K562 (cell line): Measurements from ENCODE around the gene ACER3. TPM values are rescaled to one million over a fixed set of nuclear protein-coding genes. Genes with fewer than 3 reads are reported as not detected.
A peak's percentile ranks its signal among the peaks of the same experiment; 100 is the strongest.

Source experiments
- ARNT ChIP-seq, 2 experiments: fragments of 450-650 bp; IDR thresholded peaks; 2 replicates each; pipeline ENCODE4 v1.6.1; 2016; ENCODE audit warnings: mild to moderate bottlenecking in 1 of 2
- CBFA2T3 ChIP-seq: fragments of 450-650 bp; IDR thresholded peaks from 2 replicates; pipeline ENCODE4 v1.6.1; 2017
- CXXC5 ChIP-seq: fragments of 250-450 bp; sonication (Bioruptor Pico); IDR thresholded peaks from 2 replicates; pipeline ENCODE4 v1.8.0; 2022; ENCODE audit warnings: inconsistent platforms, mild to moderate bottlenecking, moderate library complexity
- DDX20 ChIP-seq: fragments of 450-650 bp; IDR thresholded peaks from 2 replicates; pipeline ENCODE4 v1.6.1; 2016; ENCODE audit warnings: missing genetic modification characterization, low read depth, mild to moderate bottlenecking, missing compliant biosample characterization, moderate library complexity
- GABPB1 ChIP-seq: sonication (generic); formaldehyde crosslinking; IDR thresholded peaks from 2 replicates; pipeline ENCODE4 v1.8.0; 2022; ENCODE audit warnings: mild to moderate bottlenecking, missing genetic modification reagents
- KDM1A ChIP-seq, 2 experiments: fragments of 450-650 bp; IDR thresholded peaks; 2 replicates each; pipeline ENCODE4 v1.6.1; 2016; ENCODE audit warnings: mild to moderate bottlenecking in 2 of 2
- MXI1 ChIP-seq: IDR thresholded peaks from 2 replicates; pipeline ENCODE4 v1.6.1; 2011; ENCODE audit warnings: low read depth, mild to moderate bottlenecking, improper control_type of control experiment, low read length
- NFIX ChIP-seq: fragments of 250-450 bp; sonication (Bioruptor Pico); IDR thresholded peaks from 2 replicates; pipeline ENCODE4 v1.4.0; 2020; ENCODE audit warnings: low read depth, mild to moderate bottlenecking, moderate library complexity
- NR4A1 ChIP-seq, 2 experiments: fragments of 250-450 bp in 1 of 2; fragments of 450-650 bp in 1 of 2; sonication (Bioruptor Pico) in 1 of 2; IDR thresholded peaks; 2 replicates each; pipeline versions ENCODE4 v1.4.0 to v1.6.1; 2016 to 2020; ENCODE audit warnings: mild to moderate bottlenecking in 2 of 2, missing compliant biosample characterization in 1 of 2, missing genetic modification characterization in 1 of 2, moderate library complexity in 1 of 2
- POLR2B ChIP-seq: fragments of 450-650 bp; IDR thresholded peaks from 2 replicates; pipeline ENCODE4 v1.6.1; 2018; ENCODE audit warnings: low read depth; ENCODE audit not compliant: partially characterized antibody
- PTTG1 ChIP-seq: fragments of 450-650 bp; IDR thresholded peaks from 2 replicates; pipeline ENCODE4 v1.6.1; 2016; ENCODE audit warnings: low read depth, mild to moderate bottlenecking, missing genetic modification characterization, missing compliant biosample characterization
- PURB ChIP-seq: sonication (generic); formaldehyde crosslinking; IDR thresholded peaks from 2 replicates; pipeline ENCODE4 v1.9.0; 2021; ENCODE audit warnings: low read depth, mild to moderate bottlenecking, missing genetic modification reagents
- RBM15 ChIP-seq: fragments of 200-400 bp; formaldehyde crosslinking; IDR thresholded peaks from 2 replicates; pipeline ENCODE4 v1.6.1; 2018; ENCODE audit warnings: mild to moderate bottlenecking, low read length, moderate library complexity; ENCODE audit not compliant: insufficient read depth
- SMARCA5 ChIP-seq: fragments of 450-650 bp; IDR thresholded peaks from 2 replicates; pipeline ENCODE4 v1.6.1; 2016
- TOE1 ChIP-seq, 2 experiments: fragments of 450-650 bp in 1 of 2; sonication (generic) in 1 of 2; formaldehyde crosslinking in 1 of 2; IDR thresholded peaks; 2 replicates each; pipeline versions ENCODE4 v1.7.1 to v1.8.0; 2016 to 2022; ENCODE audit warnings: borderline replicate concordance in 2 of 2, mild to moderate bottlenecking in 2 of 2, antibody characterized with exemption in 1 of 2, inconsistent platforms in 1 of 2, low read depth in 1 of 2, missing genetic modification reagents in 1 of 2, moderate library complexity in 1 of 2
- XRCC4 ChIP-seq: IDR thresholded peaks from one replicate; pipeline ENCODE4 v1.6.1; 2011; ENCODE audit not compliant: insufficient read depth, insufficient read length; ENCODE audit errors: extremely low read depth
- ZNF174 ChIP-seq: fragments of 250-450 bp; sonication (Bioruptor Pico); IDR thresholded peaks from 2 replicates; pipeline ENCODE4 v1.4.0; 2020; ENCODE audit warnings: mild to moderate bottlenecking
- ZNF41 ChIP-seq: fragments of 250-450 bp; sonication (Bioruptor Pico); conservative IDR thresholded peaks from 2 replicates; pipeline ENCODE4 v1.4.0; 2020; ENCODE audit warnings: mild to moderate bottlenecking
- ZNF77 ChIP-seq: fragments of 250-450 bp; sonication (Bioruptor Pico); IDR thresholded peaks from 2 replicates; pipeline ENCODE4 v1.5.0; 2020
- polyA plus RNA-seq, 8 experiments: library from polyadenylated mRNA; depleted of rRNA in 4 of 8; stranded (reverse) in 5 of 8; unstranded in 3 of 8; fragments of >200 nt; fragmentation: Nextera tagmentation in 2 of 8; fragmentation: Illumina TruSeq in 1 of 8; extraction: Ambion mirVana in 2 of 8; extraction: Trizol in 1 of 8; gene quantifications; 2 replicates each; pipeline versions ENCODE4 v1.2.1 to v1.2.3, GENCODE V29; 2011 to 2014; ENCODE audit warnings: inconsistent platforms in 1 of 8, missing spikeins in 1 of 8
- total RNA-seq, 7 experiments: library from RNA; depleted of rRNA in 6 of 7; stranded (reverse); fragments of >200 nt in 6 of 7; fragmentation: Illumina TruSeq in 2 of 7; extraction: Trizol in 2 of 7; gene quantifications; 2 replicates each; pipeline versions ENCODE4 v1.2.1 to v1.2.3, GENCODE V29; 2011 to 2021; ENCODE audit warnings: low replicate concordance in 1 of 7
- TF ChIP-seq, protein P1 (sequence below): fragments of 450-650 bp; IDR thresholded peaks from 2 replicates; pipeline ENCODE4 v1.7.0; 2016; ENCODE audit warnings: borderline replicate concordance
- TF ChIP-seq, protein P2 (sequence below): sonication (generic); formaldehyde crosslinking; IDR thresholded peaks from 2 replicates; pipeline ENCODE4 v1.8.0; 2022; ENCODE audit warnings: mild to moderate bottlenecking, missing genetic modification reagents, borderline replicate concordance
- TF ChIP-seq, protein P3 (sequence below): fragments of 450-650 bp; formaldehyde crosslinking; IDR thresholded peaks from 2 replicates; pipeline ENCODE4 v1.4.0; 2020; ENCODE audit warnings: mild to moderate bottlenecking, moderate library complexity

ACER3 gene
- total and polyA plus RNA-seq, 9 of the 15 experiments (the other 6 are each of a cell fraction or from before 2014, with no cell fraction given), result 2.0 to 23.8 (median 9.5) TPM

DNA sequence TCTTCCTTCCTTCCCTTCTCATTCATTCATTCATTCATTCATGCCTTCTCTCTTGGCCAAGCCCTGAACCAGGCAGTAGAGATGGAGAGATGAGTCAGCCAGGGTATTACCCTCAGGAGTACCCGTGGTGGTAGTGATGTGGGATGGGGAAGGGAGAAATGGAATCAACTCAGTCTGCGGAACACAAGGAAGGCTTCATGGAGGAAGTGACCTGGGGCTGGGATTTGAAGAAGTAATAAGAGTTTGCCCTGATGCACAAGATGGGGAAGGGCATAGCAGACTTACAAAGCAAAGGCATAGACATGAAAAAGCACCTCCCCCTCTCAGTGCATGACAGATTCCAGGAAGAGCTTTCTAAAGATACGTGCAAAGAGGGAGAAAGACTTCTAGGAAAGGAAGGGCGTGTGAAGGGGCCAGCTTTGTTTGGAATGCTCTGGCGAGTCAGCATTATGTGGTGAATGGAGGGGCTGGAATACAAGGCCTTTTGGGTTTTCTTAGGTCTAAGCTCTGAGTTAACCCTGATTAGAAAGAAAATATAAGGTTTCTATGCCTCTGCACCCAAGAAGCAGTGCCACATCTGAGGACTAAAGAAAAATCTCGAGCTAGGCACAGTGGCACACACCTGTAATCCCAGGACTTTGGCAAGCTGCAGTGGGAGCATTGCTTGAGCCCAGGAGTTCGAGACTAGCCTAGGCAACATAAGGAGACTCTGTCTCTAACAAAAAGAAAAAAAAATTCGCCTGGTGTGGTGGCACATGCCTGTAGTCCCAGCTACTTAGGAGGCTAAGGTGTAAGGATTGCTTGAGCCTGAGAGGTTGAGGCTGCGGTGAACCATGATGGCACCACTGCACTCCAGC, 36.4 kb upstream of the ACER3 start (continued):
- TF ChIP-seq ZNF41 (CRISPR knock-in tag) (no peak), TOE1 (IDR thresholded peaks at IDR 0.05; ENCODE audit: borderline replicate concordance) (peak; percentile 48), TOE1 (CRISPR knock-in tag; IDR thresholded peaks at IDR 0.05; ENCODE audit: borderline replicate concordance, low read depth) (no peak), ARNT (IDR thresholded peaks at IDR 0.05) (peak; percentile 58 to 87; a peak in 3 of 4 replicates), MXI1 (no peak), SMARCA5 (peak; percentile 94; the same call in 1 of the 2 replicates), CXXC5 (peak; percentile 68), XRCC4 (no peak), NR4A1 (CRISPR knock-in tag; IDR thresholded peaks at IDR 0.05) (no peak), NR4A1 (tag; IDR thresholded peaks at IDR 0.05) (no peak), POLR2B (no peak), PURB (CRISPR knock-in tag) (no peak), PTTG1 (tag) (no peak), RBM15 (no peak), NFIX (no peak), ZNF77 (no peak), DDX20 (tag) (0 out of 2 replicates have a peak, but pooled peaks have one; percentile 32), KDM1A (IDR thresholded peaks at IDR 0.05) (peak; percentile 74 to 88), ZNF174 (no peak), CBFA2T3 (peak; percentile 48; the same call in 1 of the 2 replicates), GABPB1 (CRISPR knock-in tag) (no peak)
- TF ChIP-seq, protein P1, sequence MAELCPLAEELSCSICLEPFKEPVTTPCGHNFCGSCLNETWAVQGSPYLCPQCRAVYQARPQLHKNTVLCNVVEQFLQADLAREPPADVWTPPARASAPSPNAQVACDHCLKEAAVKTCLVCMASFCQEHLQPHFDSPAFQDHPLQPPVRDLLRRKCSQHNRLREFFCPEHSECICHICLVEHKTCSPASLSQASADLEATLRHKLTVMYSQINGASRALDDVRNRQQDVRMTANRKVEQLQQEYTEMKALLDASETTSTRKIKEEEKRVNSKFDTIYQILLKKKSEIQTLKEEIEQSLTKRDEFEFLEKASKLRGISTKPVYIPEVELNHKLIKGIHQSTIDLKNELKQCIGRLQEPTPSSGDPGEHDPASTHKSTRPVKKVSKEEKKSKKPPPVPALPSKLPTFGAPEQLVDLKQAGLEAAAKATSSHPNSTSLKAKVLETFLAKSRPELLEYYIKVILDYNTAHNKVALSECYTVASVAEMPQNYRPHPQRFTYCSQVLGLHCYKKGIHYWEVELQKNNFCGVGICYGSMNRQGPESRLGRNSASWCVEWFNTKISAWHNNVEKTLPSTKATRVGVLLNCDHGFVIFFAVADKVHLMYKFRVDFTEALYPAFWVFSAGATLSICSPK, result no peak
- TF ChIP-seq, protein P2, sequence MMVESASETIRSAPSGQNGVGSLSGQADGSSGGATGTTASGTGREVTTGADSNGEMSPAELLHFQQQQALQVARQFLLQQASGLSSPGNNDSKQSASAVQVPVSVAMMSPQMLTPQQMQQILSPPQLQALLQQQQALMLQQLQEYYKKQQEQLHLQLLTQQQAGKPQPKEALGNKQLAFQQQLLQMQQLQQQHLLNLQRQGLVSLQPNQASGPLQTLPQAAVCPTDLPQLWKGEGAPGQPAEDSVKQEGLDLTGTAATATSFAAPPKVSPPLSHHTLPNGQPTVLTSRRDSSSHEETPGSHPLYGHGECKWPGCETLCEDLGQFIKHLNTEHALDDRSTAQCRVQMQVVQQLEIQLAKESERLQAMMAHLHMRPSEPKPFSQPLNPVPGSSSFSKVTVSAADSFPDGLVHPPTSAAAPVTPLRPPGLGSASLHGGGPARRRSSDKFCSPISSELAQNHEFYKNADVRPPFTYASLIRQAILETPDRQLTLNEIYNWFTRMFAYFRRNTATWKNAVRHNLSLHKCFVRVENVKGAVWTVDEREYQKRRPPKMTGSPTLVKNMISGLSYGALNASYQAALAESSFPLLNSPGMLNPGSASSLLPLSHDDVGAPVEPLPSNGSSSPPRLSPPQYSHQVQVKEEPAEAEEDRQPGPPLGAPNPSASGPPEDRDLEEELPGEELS, result no peak
- TF ChIP-seq, protein P3, sequence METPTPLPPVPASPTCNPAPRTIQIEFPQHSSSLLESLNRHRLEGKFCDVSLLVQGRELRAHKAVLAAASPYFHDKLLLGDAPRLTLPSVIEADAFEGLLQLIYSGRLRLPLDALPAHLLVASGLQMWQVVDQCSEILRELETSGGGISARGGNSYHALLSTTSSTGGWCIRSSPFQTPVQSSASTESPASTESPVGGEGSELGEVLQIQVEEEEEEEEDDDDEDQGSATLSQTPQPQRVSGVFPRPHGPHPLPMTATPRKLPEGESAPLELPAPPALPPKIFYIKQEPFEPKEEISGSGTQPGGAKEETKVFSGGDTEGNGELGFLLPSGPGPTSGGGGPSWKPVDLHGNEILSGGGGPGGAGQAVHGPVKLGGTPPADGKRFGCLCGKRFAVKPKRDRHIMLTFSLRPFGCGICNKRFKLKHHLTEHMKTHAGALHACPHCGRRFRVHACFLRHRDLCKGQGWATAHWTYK (CRISPR knock-in tag), result no peak
